Endometrium (tissue), 2 donors: ENCODE results near the gene INMT.
A peak's percentile ranks its signal among the peaks of the same experiment; 100 is the strongest.

Source experiments
- FAIRE-seq: peaks from 2 replicates; lab custom pipeline; 2012; peaks lifted over from hg19 to GRCh38; lab: Jason Lieb, UNC
- donor health status: control.
- donor health status: control.

Gene INMT

DNA sequence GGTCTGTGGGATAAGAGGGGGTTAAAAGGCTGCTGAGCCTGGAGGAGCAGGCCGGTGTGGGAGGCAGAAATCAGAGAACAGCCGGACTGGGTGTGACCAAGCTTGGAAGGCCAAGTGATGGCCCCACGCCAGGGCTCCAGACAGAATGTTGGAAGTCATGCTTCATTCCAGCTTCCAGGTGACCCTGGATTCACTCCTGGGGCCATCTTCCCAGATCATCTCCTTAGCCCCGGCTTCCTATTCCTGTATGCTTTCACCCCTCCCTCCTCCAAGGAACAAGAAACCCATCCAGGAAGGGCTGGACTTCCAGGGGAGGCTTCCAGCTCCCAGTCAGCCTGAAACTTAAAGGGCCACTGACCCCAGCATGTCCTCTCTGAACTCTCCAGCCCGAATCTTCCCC is 1.0 kb downstream of the INMT start:
- no peak for FAIRE-seq

DNA sequence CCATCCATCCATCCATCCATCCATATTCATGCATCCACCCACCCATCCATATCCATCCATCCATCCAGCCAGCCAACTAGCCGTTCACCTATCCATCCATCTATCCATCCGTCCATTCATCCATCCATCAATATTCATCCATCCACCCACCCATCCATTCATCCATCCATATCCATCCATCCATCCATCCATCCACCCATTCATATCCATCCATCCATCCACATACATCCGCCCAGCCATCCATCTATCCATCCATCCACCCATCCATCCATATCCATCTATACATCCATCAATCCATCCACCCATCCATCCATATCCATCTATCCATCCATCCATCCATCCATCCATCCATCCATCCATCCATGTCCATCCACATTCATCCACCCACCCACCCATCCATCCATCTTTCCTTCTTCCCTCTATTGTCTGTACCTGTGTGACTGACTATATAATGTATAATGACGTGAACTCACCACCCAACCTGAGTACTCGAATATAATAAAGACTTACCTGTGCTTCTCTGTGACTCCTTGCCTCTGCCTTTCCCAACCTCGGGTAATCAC is 2.5 kb downstream of the INMT start:
- FAIRE-seq: no peak

DNA sequence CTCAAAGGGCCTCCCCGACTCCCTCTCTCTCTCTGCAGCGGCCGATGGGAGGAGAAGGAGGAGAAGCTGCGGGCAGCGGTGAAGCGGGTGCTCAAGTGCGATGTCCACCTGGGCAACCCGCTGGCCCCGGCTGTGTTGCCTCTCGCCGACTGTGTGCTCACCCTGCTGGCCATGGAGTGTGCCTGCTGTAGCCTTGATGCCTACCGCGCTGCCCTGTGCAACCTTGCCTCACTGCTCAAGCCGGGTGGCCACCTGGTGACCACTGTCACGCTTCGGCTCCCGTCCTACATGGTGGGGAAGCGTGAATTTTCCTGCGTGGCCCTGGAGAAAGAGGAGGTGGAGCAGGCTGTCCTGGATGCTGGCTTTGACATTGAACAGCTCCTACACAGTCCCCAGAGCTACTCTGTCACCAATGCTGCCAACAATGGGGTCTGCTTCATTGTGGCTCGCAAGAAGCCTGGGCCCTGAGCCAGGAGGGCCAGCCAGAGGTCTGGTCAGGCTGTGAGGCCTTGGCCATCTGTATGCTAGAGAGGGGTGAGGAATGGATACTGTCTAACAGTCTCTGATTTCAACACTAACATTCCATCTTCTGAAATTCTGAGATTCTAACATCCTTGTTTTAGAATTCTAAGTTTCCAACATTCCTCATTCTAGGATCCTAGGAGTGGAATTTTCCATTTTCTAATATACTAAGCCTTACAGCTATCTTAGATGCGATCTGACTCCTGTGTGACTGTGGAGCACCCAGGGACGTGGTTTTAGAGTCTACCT is 3.6 kb downstream of the INMT start:
- no peak for FAIRE-seq

DNA sequence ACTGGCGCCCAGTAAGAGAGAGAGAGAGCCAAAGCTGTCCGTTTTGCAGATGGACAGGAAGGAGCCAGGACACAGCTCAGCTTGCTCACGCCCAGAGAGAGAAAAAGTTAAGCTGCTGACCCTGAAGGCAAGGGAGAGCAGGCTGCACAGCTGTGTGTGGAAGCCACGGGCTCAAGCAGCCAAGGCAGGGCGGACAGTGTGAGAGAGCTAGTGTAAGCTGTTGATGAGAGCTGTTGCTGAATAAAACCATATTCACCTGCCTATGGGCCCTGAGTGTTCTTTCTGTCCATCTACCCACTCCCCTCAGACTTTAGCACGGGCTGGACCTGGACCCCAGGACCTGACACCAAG is 5.4 kb downstream of the INMT start:
- FAIRE-seq: no peak

DNA sequence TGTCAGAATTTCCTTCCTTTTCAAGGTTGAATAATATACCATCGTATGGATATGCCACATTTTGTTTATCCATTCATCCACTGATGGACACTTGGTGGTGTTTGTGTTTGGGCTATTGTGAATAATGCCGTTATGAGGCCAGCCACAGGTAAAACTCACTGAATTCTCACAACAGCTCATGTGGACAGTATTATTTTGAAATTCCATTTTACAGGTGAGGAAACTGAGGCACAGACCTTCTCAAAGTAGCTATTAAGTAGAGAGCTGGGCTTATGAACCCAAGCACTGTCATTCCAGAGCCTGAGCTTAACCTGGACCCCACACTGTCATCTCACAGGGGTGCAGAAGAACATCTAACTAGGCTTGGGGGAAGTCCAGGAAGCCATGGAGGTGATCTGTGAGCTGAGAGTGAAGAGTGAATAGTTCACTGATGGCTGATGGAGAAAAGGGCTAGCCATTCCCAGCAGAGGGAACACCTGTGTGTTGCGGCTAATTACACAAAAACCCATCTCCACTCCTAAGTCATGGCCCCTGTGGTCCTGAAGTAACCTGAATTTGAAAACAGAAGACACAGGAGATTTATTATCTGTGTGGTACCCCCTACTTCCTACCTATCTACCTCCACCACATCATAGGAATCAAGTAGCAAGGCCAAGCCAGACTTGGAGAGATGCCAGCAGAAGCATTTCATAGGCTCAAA is 8.7 kb downstream of the INMT start:
- no peak for FAIRE-seq

DNA sequence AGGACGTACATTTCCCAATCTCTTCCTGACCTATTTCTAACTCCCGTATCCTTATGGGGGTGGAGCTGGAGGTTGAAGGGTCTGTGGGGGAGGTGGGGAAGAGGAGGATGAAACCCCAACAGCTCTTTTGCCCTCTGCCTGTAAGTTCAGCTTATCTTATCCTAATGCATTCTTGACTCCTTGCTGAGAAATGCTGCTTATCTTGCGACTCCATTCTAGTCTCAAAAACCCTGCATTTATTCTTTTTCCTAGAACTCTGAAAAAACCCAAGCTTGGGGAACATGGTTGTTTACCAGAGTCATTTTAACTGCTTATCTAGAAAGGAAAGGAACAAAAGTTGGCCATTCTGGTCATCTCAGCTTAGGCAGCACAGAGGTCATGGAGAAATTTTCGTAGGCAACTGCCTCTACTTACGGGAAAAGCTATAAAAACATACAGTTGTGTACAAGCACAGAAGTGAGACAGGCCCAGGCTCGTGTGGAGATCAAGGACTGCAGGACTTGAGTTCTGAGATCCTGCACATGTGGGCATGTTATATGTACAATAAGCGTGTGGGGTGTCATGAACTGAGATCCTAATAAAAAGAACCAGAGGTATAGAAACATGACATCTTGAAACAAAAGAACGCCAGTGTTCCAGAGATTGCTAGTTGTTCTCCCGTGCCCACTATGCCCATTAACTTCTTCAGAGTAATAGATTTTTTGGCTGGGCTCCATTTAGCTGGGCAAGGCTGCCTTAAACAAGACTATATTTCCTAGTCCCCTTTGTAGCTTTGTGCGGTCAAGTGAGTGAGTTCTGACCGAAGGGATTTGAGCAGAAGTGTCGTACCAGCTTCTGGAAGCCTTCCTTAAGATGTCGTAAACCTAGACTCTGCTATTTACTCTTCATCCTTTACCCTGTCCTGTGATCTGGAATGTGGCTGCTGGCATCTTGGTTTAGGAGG is 9.6 kb downstream of the INMT start:
- FAIRE-seq: no peak

DNA sequence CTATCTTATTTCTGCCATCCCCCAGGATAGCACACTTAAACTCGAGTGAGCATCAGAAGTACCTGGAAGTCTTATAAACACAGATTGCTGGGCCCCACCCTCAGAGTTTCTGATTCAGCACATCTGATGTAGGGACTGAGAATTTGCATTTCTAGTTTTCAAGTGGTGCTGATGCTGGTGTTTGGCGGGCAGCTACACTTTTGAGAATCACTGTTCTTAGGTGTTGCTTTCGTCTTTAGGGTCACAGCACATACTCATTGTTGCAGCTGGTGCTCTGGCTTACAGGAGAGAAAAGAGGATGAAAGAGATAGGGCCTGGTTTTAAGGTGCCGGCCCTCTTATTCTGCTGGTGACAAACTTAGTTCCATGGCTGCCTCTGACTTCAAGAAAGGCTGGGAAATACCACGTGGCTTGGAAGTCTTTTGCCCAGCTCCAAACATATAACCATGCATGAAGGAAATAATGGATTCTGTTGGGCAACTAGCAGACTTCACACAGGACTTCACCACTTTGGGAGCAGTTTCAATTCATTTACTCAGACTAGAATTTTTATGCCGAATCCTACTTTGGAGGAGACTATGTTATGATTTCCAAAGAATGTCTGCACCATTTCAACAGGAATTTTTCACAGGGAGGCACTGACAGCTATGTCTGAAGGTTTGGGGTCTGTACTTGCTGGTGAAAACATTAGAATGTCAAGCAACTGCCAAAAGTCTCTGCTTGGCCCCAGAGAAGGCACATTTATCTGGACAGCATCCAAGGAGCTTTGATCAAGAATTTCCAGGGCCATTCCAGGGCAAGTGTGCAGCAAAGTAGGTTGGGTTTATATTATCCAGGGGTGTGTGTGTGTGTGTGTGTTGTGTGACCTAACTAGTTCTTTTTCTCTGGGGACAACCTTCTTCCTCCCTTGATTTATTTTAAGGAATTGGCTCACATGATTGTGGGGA is 12.4 kb downstream of the INMT start:
- peak; percentile 66 for FAIRE-seq

DNA sequence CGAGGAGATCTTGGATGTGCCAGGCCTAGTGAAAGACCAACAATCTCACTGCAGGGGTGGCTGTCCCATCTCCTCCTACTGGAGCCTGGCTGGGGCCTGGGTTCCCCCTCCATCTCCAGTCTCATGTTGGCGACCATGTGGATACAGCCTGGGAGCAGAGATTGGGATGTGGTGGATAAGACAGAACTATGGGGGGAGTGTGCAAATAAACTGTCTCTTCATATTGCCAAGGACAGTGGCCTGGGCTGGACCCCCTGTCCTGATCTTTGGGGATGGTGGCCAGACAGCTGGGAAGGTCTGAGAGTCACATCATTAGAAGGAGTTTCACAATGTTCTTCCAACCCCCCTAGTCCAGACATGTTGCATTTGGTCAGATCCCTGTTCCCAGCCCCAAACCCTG is 13.5 kb downstream of the INMT start:
- no peak for FAIRE-seq

DNA sequence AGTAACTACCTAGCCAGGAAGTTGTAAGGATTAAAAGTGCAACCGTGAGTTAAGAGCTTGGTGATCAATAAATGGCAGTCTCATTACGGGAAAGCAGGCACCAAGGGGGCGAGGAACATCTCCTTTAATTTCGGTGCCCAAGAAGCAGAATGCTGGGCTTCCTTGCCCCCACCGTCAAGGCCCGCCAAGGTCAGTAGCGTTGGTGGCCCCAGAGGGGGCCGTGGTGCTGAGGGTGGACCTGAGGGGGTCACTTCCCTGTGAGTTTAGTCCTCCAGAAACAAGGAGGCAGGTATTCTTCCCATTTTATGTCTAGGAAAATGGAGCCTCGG is 18.9 kb downstream of the INMT start:
- no peak for FAIRE-seq

DNA sequence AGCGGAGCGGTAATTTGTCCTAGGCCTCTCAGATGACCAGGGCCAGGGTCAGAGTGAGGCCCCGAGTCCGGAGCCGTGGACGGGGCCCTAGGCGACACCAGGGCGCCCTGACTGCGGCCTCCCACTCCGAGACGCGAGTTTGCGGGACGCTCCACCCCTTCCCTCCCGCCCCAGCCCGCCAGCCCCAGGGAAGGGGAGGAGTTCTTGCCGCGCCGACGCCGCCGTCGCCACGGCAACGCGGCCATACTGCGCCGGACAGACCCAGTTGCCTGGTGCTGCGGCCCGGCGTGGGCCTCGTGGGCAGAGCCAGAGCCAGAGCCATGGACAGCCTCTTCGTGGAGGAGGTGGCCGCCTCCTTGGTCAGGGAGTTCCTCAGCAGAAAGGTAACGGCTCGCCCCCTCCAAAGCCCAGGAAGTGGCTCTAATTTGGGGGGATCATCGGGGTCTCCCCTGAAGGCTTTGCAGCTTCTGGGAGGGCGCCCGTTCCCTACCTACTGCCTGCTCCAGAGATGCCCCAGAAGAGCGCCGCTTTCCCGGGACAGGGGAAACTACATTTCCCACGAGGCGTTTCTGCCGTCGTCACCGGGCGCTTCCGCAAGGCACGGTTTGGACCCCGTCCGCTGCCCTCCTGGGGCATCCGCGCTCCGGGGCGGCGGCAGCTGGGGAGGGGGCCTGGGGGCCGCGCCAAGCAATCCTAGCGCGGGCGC is 19.4 kb downstream of the INMT start, which contains the start of gene MINDY4:
Gene MINDY4, plus strand, starts transcription at position 244 of the 706 bp plus-strand sequence. Its CDS starts 77 bp downstream, at position 321.
- no peak for FAIRE-seq

DNA sequence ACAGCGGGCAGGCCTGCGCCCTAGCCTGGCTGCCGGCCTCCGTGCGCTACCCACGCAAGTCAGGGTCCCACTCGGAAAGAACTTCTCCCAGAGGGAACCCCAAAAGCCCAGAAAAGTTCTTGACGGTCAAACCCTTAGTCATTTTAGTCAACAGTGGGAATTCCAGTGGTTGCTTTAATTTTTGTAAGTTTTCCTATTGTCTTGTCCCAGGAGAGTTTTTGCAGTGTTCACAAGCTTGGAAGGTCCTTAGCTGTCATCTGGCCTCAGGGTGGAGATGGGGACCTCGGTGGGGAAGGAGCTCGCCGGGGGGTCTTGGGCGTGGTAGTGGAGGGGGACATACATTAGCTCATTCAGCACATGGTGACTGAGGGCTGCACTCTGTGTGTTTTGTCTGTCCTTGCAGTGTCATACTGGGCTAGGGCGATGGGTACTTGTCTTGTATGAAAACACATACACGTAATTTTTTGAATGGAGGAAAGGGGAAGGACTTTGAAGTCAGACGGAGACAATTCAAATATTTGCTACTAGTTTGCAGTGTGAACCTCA is 20.0 kb downstream of the INMT start:
- FAIRE-seq: no peak

DNA sequence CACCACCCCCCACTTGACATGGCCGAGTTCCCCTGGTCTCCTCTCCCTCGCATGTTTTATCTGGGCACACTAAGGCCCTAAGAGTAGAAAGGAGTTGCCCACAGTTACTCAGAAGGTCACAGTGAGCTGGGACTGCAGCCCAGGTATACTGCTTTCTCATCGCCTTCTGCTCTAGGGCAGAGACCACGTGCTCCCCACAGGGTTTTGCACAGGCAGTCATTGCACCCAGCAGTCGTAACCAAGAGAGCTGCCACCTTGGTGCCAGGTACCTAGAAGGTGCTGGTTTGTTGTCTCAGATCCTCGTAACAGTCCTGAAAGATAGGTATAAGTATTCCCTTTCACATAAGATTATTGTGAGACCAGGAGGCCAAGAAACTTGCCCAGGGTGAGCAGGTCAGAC is 21.0 kb downstream of the INMT start:
- no peak for FAIRE-seq

DNA sequence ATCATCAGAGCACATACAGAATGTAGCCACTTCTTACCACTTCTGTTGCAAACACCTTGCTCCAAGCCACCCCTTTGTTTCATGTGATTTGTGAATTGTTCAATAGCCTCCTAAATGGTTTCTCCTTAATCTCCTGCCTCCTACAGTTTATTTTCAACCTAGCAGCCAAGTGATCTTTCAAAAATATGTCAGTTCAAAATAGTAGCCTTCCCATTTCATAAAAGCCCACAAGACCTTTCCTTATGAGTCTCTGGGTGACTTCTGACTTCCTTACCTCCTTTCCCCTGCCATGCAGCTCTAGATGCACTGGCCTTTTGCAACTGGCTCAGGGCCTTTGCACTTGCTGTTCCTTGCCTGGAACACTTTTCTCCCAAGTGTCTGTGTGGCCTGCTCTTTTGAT is 24.1 kb downstream of the INMT start:
- no peak for FAIRE-seq

DNA sequence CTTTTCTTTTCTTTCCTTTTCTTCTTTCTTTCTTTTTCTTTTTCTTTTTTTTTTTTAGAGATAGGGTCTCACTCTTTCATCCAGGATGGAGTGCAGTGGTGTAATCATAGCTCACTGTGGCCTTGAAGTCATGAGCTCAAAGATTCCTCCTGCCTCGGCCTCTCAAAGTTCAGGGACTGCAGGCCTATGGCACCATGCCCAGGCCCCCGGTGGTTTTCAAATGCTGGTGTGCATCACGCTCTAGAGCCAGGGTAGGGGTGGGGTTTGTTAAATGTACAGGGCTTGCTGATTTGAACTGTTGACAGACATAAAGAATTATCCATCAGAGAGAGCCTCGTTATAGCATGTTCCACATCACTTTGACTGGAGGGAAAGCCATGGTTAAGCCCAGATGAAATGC is 25.0 kb downstream of the INMT start:
- no peak for FAIRE-seq

DNA sequence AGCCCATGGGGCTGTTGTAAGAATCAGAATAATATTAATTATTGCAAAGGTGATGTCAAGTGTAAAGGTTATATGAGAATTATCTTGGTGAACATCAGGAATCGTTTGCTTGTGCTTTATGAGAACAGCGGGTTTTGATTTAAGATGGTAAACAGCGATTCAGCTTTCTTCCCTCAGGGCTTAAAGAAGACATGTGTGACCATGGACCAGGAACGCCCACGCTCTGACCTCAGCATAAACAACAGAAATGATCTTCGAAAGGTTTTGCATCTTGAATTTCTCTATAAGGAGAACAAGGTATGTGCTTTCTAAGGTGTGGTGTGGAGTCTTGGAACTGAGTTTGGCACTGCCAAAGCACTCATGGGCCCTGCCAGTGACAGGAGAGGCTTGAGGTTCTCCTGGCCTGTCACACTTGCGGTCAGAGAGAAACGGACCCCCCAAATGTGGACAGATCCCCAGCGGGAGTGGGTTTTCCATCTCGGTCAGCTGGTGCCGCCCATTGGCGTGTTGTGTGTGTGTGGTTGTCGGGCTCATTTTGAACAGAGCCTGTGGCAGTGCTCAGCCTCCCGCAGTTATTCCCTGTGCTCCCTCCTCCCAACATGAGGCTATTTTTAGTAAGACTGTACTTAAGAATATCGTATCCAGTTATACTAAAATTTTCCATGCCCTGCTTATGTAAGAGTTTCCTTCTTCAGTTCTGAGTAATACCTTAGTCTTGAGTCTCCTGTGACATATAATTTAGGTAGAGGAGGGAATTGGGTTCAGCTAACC is 26.5 kb downstream of the INMT start:
- FAIRE-seq: no peak

DNA sequence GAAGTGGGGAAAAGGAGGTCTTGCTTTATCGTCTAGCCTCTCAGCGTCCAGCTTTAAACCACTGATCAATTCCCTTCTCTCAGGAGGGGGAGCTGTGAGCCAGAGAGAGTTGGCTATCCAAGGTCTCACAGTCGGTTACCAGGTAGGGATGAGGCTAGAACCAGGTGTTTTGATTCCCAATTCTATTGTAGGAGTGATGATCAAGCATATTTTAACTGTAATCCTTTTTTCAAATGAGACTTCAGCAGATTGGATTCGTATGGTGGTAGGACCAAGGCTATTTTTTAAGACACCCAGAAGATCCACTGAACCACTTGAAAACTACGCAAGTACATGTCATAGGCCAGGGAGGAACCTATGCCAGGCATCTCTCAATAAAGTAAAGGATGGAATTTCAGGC is 27.6 kb downstream of the INMT start:
- no peak for FAIRE-seq

DNA sequence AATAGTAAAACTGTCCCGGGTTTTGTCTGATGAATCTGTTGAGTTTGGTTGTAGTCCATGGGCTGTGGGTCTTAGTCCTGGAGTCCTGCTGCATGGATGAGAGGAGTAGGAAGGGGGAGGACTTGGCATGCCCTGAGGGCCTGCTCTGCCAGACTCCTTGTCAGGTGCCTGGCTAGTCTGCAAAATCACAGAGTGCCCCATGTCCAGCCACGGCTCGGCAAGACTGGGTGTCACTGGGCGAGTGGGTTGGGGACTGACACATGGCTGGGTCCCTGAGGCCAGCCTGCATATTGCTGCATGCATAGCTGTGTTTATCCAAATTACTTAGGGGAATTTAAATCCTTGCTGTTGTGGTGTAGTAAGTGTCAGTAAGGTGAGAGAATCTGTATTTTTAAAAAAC is 29.0 kb downstream of the INMT start:
- FAIRE-seq: no peak

DNA sequence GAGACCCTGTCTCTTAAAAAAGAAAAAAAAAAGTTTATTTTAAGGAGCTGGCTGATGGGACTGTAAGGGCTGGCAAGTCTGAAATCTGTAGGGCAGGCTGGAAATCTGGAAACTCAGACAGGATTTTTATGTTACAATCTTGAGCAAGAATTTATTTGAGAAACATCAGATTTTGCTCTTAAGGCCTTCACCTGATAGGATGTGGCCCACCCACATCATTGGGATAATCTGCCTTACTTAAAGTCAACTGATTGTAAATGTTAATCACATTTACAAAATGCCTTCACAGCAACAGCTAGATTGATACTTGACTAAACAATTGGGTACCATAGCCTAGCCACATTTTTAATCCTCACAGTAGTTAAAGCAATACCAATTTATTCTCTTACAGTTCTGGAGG is 30.8 kb downstream of the INMT start:
- no peak for FAIRE-seq

DNA sequence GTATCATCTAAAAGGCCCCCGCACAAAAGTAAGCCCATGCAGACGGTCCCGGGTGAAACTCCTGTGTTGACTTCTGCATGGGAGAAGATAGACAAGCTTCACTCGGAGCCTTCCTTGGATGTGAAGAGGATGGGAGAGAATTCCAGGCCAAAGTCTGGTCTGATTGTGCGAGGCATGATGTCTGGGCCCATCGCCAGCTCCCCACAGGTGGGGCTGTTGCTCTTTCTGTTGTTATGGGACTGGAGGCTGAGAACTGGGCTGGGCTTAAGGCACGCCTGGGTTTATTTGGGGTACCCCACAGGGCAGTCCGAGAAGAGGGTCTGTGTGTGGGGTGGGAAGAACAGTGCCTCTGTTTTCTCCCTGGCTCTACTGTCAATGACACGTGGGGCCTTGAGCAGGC is 33.9 kb downstream of the INMT start:
- FAIRE-seq: no peak

DNA sequence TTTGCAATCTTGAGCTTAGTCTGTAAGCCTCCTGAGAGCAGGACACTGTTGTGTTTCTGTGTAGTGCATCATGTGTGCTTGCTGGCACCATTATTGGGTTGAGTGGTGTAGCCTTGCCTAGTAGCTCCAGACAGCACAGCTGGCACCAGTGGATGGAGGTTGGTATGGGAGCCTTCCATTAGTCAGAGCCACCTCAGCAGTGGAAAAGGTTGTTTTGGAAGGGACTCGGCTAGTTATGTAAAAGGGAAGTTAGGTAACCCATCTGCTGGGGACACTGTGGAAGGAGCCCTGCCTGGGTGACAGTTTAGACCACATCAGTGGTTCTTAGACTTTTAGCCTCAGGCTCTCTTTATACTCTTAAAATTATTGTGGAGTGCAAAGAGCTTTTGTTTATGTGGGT is 35.6 kb downstream of the INMT start:
- no peak for FAIRE-seq
